CD4-positive, alpha-beta T cell treated with Interleukin-4 for 1 hour (primary cell): ENCODE measurements around the gene SLC49A4.

Experiments used
- DNase-seq, 2 donors: peaks; one replicate each; pipeline ENCODE4 v3.0.0-alpha.2; 2020 to 2022

The SLC49A4 gene

GRCh38 chr3:122787872-122788271, 7.0 kb upstream of the SLC49A4 start:
- peak in 1 of 2 donors; percentile 18 for DNase-seq

- DNase-seq = no peak
Observed at GRCh38 chr3:122789585-122790273, 5.1 kb upstream of the SLC49A4 start.

GRCh38 chr3:122793568-122794416, 1.1 kb upstream of the SLC49A4 start, which contains the start of gene HSPBAP1:
Gene HSPBAP1, minus strand, starts transcription at chr3:122793831. Its CDS starts 151 bp downstream, at chr3:122793680.
- peak; percentile 91 to 92 for DNase-seq

GRCh38 chr3:122794483-122794778, 438 bp upstream of the SLC49A4 start:
- DNase-seq = peak in 1 of 2 donors; percentile 10

- no peak for DNase-seq
Observed at GRCh38 chr3:122795674-122796195, 866 bp downstream of the SLC49A4 start.

GRCh38 chr3:122797291-122797690, 2.4 kb downstream of the SLC49A4 start:
- peak in 1 of 2 donors; percentile 10 for DNase-seq

GRCh38 chr3:122799322-122799721, 4.5 kb downstream of the SLC49A4 start:
- DNase-seq = no peak

- no peak for DNase-seq
Observed at GRCh38 chr3:122800031-122800430, 5.2 kb downstream of the SLC49A4 start.

- no peak for DNase-seq
Observed at GRCh38 chr3:122800706-122801237, 5.9 kb downstream of the SLC49A4 start.

- DNase-seq = no peak
Observed at GRCh38 chr3:122802323-122802722, 7.5 kb downstream of the SLC49A4 start.

- DNase-seq = no peak
Observed at GRCh38 chr3:122803977-122804376, 9.1 kb downstream of the SLC49A4 start.

GRCh38 chr3:122810734-122811133, 15.9 kb downstream of the SLC49A4 start:
- no peak for DNase-seq

- no peak for DNase-seq
Observed at GRCh38 chr3:122816587-122816986, 21.7 kb downstream of the SLC49A4 start.

GRCh38 chr3:122824465-122825381, 29.9 kb downstream of the SLC49A4 start:
- DNase-seq = no peak

- DNase-seq = no peak
Observed at GRCh38 chr3:122825460-122825859, 30.6 kb downstream of the SLC49A4 start.

- DNase-seq = no peak
Observed at GRCh38 chr3:122826278-122826677, 31.4 kb downstream of the SLC49A4 start.

- no peak for DNase-seq
Observed at GRCh38 chr3:122828281-122828680, 33.4 kb downstream of the SLC49A4 start.

GRCh38 chr3:122835590-122835989, 40.7 kb downstream of the SLC49A4 start:
- no peak for DNase-seq

GRCh38 chr3:122843604-122844003, 48.7 kb downstream of the SLC49A4 start:
- peak in 1 of 2 donors; percentile 19 for DNase-seq

- DNase-seq = no peak
Observed at GRCh38 chr3:122857019-122857418, 62.1 kb downstream of the SLC49A4 start.

- DNase-seq = peak in 1 of 2 donors; percentile 2
Observed at GRCh38 chr3:122858373-122858772, 63.5 kb downstream of the SLC49A4 start.

GRCh38 chr3:122859021-122859805, 64.3 kb downstream of the SLC49A4 start:
- no peak for DNase-seq
